ENCODE measurements around the gene SEC24C.

- TF ChIP-seq CTCF (IDR thresholded peaks at IDR 0.05; ENCODE audit: low read depth, low read length): no peak
- no peak for TF ChIP-seq EZH2phosphoT487 (IDR thresholded peaks at IDR 0.05; ENCODE audit: low read depth)
These were observed 46.9 kb downstream of the SEC24C start for GRCh38 chr10:73790886-73791625.
